Loucy (cell line): ENCODE data around the gene UNC50.

Experiments used
- EZH2phosphoT487 ChIP-seq: fragments of 200-600 bp; IDR thresholded peaks from 2 replicates; pipeline ENCODE4 v1.6.1; 2018; ENCODE audit warnings: antibody characterized with exemption, mild to moderate bottlenecking, moderate library complexity, borderline replicate concordance
- TF ChIP-seq, protein P1 (sequence below): fragments of 200-600 bp; sonication (generic); conservative IDR thresholded peaks from 2 replicates; pipeline ENCODE4 v1.5.1; 2014; ENCODE audit warnings: mild to moderate bottlenecking, antibody characterized with exemption, low read length

DNA sequence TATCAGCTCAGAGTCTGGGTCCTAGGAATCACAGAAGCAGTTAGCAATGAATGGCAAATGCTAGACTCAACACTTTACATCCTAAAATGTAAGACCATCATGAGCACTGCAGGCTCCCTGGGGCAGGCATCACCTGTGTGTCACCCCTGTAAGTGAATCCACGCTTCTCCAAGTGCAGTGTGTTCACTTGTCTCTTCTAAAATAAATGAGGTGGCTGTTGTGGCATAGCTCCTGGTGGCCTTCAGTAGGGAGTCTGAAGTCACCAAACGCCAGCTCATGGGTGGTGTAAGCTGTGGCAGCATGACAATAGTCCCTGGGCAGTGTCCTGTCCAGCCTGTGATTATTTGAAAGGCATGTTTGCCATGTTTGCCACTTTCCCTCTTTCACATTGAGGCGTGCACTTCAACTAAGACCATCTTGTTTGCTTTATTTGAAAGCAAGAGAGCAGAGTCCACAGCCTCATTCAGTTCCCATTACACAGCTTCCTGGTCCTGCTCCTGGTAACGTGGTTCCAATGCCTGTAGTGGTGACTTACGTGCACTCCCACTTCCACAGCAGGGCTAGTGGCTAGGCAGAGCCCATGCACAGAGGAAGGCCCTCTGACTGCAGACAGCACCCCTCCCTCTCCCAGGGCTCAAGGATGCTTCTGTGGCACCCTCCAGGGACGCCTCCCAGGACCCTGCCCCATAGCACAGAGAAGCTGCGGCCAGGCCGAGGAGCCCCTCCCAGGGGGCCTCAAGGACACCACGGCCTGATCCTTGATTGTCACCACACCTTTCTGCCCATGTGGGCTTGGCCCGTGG is 24.4 kb upstream of the UNC50 start:
- TF ChIP-seq, protein P1, sequence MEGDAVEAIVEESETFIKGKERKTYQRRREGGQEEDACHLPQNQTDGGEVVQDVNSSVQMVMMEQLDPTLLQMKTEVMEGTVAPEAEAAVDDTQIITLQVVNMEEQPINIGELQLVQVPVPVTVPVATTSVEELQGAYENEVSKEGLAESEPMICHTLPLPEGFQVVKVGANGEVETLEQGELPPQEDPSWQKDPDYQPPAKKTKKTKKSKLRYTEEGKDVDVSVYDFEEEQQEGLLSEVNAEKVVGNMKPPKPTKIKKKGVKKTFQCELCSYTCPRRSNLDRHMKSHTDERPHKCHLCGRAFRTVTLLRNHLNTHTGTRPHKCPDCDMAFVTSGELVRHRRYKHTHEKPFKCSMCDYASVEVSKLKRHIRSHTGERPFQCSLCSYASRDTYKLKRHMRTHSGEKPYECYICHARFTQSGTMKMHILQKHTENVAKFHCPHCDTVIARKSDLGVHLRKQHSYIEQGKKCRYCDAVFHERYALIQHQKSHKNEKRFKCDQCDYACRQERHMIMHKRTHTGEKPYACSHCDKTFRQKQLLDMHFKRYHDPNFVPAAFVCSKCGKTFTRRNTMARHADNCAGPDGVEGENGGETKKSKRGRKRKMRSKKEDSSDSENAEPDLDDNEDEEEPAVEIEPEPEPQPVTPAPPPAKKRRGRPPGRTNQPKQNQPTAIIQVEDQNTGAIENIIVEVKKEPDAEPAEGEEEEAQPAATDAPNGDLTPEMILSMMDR = no peak
- TF ChIP-seq EZH2phosphoT487 = no peak
